Keratinocyte (primary cell): Measurements from ENCODE around the gene HSPBP1. TPM values are rescaled to one million over a fixed set of nuclear protein-coding genes. Genes with fewer than 3 reads are reported as not detected.

Source experiments
- DNase-seq: peaks from one replicate; pipeline ENCODE4 v3.0.0-alpha.2; 2011; ENCODE audit warnings: low read depth, missing footprints, low spot score
- FAIRE-seq: peaks from 2 replicates; lab custom pipeline; 2011; peaks lifted over from hg19 to GRCh38; lab: Jason Lieb, UNC
- H2AFZ ChIP-seq: 2 replicates; pipeline ENCODE4 v1.6.0; 2012; ENCODE audit warnings: low read length, control low read depth, inconsistent platforms; ENCODE audit not compliant: control insufficient read depth
- H3K27ac ChIP-seq: 2 replicates; pipeline ENCODE4 v1.5.1; 2011; ENCODE audit warnings: low read length; ENCODE audit not compliant: control insufficient read depth, insufficient read depth
- H3K27me3 ChIP-seq: 3 replicates; pipeline ENCODE4 v1.6.0; 2011; ENCODE audit warnings: low read length; ENCODE audit not compliant: control insufficient read depth, insufficient read depth; ENCODE audit errors: extremely low read depth
- H3K36me3 ChIP-seq, 2 experiments: 2 replicates in 1 of 2; 3 replicates in 1 of 2; pipeline ENCODE4 v1.5.1; 2011; ENCODE audit warnings: low read length in 2 of 2, mild to moderate bottlenecking in 1 of 2; ENCODE audit not compliant: control insufficient read depth in 2 of 2, insufficient read depth in 2 of 2; ENCODE audit errors: extremely low read depth in 1 of 2
- H3K4me1 ChIP-seq: 3 replicates; pipeline ENCODE4 v1.5.1; 2011; ENCODE audit warnings: low read length; ENCODE audit not compliant: control insufficient read depth, insufficient read depth; ENCODE audit errors: extremely low read depth
- H3K4me2 ChIP-seq: 3 replicates; pipeline ENCODE4 v1.6.0; 2011; ENCODE audit warnings: low read depth, low read length; ENCODE audit not compliant: control insufficient read depth, insufficient read depth; ENCODE audit errors: extremely low read depth
- H3K4me3 ChIP-seq, 3 experiments: fragments of 200-600 bp in 1 of 3; sonication (generic) in 1 of 3; 2 replicates in 2 of 3; 3 replicates in 1 of 3; pipeline ENCODE4 v1.5.1; 2011 to 2016; ENCODE audit warnings: low read length in 3 of 3, mild to moderate bottlenecking in 3 of 3, control low read depth in 2 of 3, inconsistent platforms in 1 of 3, low read depth in 1 of 3, mixed read lengths in 1 of 3, mixed run types in 1 of 3, moderate library complexity in 1 of 3; ENCODE audit not compliant: control insufficient read depth in 2 of 3, insufficient read depth in 2 of 3; ENCODE audit errors: extremely low read depth in 1 of 3
- H3K79me2 ChIP-seq: 2 replicates; pipeline ENCODE4 v1.6.0; 2012; ENCODE audit warnings: low read length; ENCODE audit not compliant: control insufficient read depth, insufficient read depth
- H3K9ac ChIP-seq: 3 replicates; pipeline ENCODE4 v1.6.0; 2011; ENCODE audit warnings: low read length; ENCODE audit not compliant: control insufficient read depth, insufficient read depth; ENCODE audit errors: extremely low read depth
- H3K9me1 ChIP-seq: 3 replicates; pipeline ENCODE4 v1.6.0; 2011; ENCODE audit warnings: low read length; ENCODE audit not compliant: control insufficient read depth, insufficient read depth; ENCODE audit errors: extremely low read depth
- H3K9me3 ChIP-seq: 2 replicates; pipeline ENCODE4 v1.5.1; 2012; ENCODE audit warnings: low read depth, low read length; ENCODE audit not compliant: control insufficient read depth
- H4K20me1 ChIP-seq: 3 replicates; pipeline ENCODE4 v1.6.0; 2011; ENCODE audit warnings: low read length; ENCODE audit not compliant: control insufficient read depth, insufficient read depth; ENCODE audit errors: extremely low read depth
- EZH2 ChIP-seq: IDR thresholded peaks from one replicate; pipeline ENCODE4 v1.6.1; 2012; ENCODE audit warnings: inconsistent platforms, mild to moderate bottlenecking, low read length, moderate library complexity
- dilution Hi-C: fragments of 300-500 bp; cut with MboI; formaldehyde crosslinking; loops from one replicate; pipeline ENCODE4 v1.7.0; 2020; ENCODE audit warnings: low sequenced_read_pairs; ENCODE audit not compliant: extremely low pct_ligation_motif_present
- polyA plus RNA-seq, 5 experiments: library from polyadenylated mRNA; depleted of rRNA in 3 of 5; stranded (reverse) in 3 of 5; stranded (forward) in 1 of 5; unstranded in 1 of 5; fragments of >200 nt; gene quantifications; 1 replicate in 1 of 5; 2 replicates in 3 of 5; 3 replicates in 1 of 5; pipeline versions ENCODE4 v1.2.1 to v1.2.3, GENCODE V29; 2011 to 2012; ENCODE audit warnings: missing spikeins in 2 of 5, low read depth in 1 of 5, low replicate concordance in 1 of 5
- TF ChIP-seq, protein P1 (sequence below), 3 experiments: IDR thresholded peaks in 1 of 3; conservative IDR thresholded peaks in 1 of 3; optimal IDR thresholded peaks in 1 of 3; 2 replicates in 2 of 3; 3 replicates in 1 of 3; pipeline versions ENCODE3 to v1.5.1; 2011; ENCODE audit warnings: low read length in 3 of 3, mild to moderate bottlenecking in 3 of 3, moderate library complexity in 2 of 3, control low read depth in 1 of 3, inconsistent platforms in 1 of 3; ENCODE audit not compliant: insufficient read depth in 2 of 3; ENCODE audit errors: extremely low read depth in 1 of 3

HSPBP1 gene
- polyA plus RNA-seq, 1 donor (not counting 4 experiments of a cell fraction or from before 2014, with no cell fraction given), result 20.2 TPM

DNA sequence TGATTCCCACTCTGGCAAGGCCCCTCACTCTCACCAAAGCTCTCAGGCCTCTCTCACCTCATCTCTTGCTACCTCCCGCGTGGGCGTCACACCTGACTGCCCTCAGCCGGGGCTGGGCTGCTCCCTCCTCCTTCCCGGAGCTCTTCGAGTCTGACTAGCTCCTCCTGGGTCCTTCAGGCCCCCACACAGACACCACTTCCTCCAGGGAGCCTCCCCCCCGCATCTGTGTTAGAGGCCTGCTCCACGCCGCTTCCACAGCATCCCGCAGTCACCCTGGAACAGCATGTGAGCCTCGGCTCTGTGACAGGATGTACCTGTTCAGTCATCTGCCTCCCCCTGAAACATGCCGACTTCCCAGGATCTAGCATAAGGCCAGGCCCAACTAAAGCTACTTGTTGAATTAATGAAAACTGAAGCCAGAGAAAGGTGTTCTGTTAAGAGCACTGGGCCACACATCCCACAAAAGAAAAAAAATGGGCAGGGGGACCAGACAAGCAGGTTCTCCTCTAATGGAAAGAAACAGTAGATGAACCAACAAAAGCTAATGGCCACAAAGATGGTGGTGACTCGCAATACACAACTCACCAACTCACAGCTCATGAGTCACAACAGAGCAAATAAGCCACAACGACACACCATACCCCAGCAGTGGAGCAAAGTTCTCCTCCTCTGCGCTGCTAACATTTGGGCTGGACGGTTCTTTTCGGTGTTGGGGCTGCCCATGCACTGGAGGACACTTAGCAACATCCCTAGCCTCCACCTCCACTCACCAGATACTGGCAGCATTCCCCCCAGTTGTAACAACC lies 24.1 kb downstream of the HSPBP1 start:
- TF ChIP-seq EZH2, result no peak
- TF ChIP-seq, protein P1, sequence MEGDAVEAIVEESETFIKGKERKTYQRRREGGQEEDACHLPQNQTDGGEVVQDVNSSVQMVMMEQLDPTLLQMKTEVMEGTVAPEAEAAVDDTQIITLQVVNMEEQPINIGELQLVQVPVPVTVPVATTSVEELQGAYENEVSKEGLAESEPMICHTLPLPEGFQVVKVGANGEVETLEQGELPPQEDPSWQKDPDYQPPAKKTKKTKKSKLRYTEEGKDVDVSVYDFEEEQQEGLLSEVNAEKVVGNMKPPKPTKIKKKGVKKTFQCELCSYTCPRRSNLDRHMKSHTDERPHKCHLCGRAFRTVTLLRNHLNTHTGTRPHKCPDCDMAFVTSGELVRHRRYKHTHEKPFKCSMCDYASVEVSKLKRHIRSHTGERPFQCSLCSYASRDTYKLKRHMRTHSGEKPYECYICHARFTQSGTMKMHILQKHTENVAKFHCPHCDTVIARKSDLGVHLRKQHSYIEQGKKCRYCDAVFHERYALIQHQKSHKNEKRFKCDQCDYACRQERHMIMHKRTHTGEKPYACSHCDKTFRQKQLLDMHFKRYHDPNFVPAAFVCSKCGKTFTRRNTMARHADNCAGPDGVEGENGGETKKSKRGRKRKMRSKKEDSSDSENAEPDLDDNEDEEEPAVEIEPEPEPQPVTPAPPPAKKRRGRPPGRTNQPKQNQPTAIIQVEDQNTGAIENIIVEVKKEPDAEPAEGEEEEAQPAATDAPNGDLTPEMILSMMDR (optimal IDR thresholded peaks at IDR 0.05 in 1 of 3, IDR thresholded peaks at IDR 0.05 in 1 of 3, conservative IDR thresholded peaks at IDR 0.05 in 1 of 3; ENCODE audit: extremely low read depth in 1 of 3, insufficient read depth in 2 of 3, low read length in 3 of 3), result no peak
- Histone ChIP-seq H3K27ac (peak overlapping the region; percentile 5), H3K9me1 (peaks cover 13% of the 10 kb centered on the region), H3K9me3 (no peaks in the 10 kb centered on the region), H3K36me3 (peaks cover 5 to 13% of the 10 kb centered on the region in 2 experiments), H3K9ac (no peak overlapping the region), H4K20me1 (peaks cover 50% of the 10 kb centered on the region), H3K27me3 (no peaks in the 10 kb centered on the region), H3K79me2 (peaks cover 77% of the 10 kb centered on the region), H3K4me1 (peaks cover 40% of the 10 kb centered on the region), H2AFZ (no peak overlapping the region), H3K4me3 (peak overlapping the region in 2 of 3 experiments; percentile 43 to 50), H3K4me2 (peak overlapping the region; percentile 96)
- dilution Hi-C loops, result no loop called here
- DNase-seq (no peak), FAIRE-seq (peak; percentile 58)

DNA sequence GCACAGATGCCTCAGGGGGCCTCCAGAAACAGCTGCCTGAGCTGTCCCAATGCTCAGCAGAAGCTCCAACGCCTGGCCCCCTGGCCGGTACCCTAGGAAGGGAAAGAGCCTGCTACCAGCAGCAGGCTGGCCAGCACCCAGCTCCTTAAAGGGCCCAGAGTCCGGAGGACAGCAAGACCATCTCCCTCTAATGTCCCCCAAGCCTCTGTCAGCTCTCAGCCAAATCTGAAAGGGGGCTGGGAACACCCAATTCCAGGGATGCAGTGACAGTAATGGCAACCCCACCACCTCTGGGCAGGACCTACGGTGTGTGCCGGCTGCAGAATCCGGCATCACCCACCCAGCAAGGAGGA lies 25.3 kb downstream of the HSPBP1 start:
- Histone ChIP-seq H3K9ac (no peak overlapping the region), H3K9me3 (no peaks in the 10 kb centered on the region), H3K4me1 (peaks cover 36% of the 10 kb centered on the region), H4K20me1 (peaks cover 59% of the 10 kb centered on the region), H2AFZ (no peak overlapping the region), H3K27me3 (no peaks in the 10 kb centered on the region), H3K4me3 (no peak overlapping the region), H3K4me2 (no peak overlapping the region), H3K79me2 (peaks cover 89% of the 10 kb centered on the region), H3K36me3 (peaks cover 7 to 13% of the 10 kb centered on the region in 2 experiments), H3K9me1 (peaks cover 13% of the 10 kb centered on the region), H3K27ac (no peak overlapping the region)
- dilution Hi-C loops, result no loop called here
- FAIRE-seq, result no peak
- TF ChIP-seq, protein P1 (optimal IDR thresholded peaks at IDR 0.05 in 1 of 3, IDR thresholded peaks at IDR 0.05 in 1 of 3, conservative IDR thresholded peaks at IDR 0.05 in 1 of 3; ENCODE audit: extremely low read depth in 1 of 3, insufficient read depth in 2 of 3, low read length in 3 of 3), result no peak
- no peak for TF ChIP-seq EZH2
- DNase-seq, result no peak
